GM21786 (cell line): ENCODE data around the gene FAP.
A peak's percentile ranks its signal among the peaks of the same experiment; 100 is the strongest.

Experiments
- ATAC-seq: cut with Tn5 transposase; IDR thresholded peaks from one replicate; pipeline ENCODE4 v1.9.1; 2021; ENCODE audit not compliant: unreplicated experiment

FAP gene

GRCh38 chr2:162243294-162243693 is at the start of gene FAP:
TSS of gene FAP (minus strand) at chr2:162243445. CDS start at chr2:162243327, 118 bp downstream.
- no peak for ATAC-seq

- no peak for ATAC-seq
Observed at GRCh38 chr2:162291748-162292147, 48.5 kb upstream of the FAP start.

GRCh38 chr2:162282765-162283425 is 39.6 kb upstream of the FAP start:
- ATAC-seq: no peak

- ATAC-seq: no peak
Observed at GRCh38 chr2:162280654-162281053, 37.4 kb upstream of the FAP start.

- no peak for ATAC-seq
Observed at GRCh38 chr2:162277381-162277780, 34.1 kb upstream of the FAP start.

GRCh38 chr2:162267996-162268395 is 24.8 kb upstream of the FAP start:
- ATAC-seq: no peak

- no peak for ATAC-seq
Observed at GRCh38 chr2:162267496-162267895, 24.3 kb upstream of the FAP start.

GRCh38 chr2:162266460-162266760 is 23.2 kb upstream of the FAP start:
- no peak for ATAC-seq

GRCh38 chr2:162265666-162266459 is 22.6 kb upstream of the FAP start:
- ATAC-seq: no peak

GRCh38 chr2:162261032-162261945 is 18.0 kb upstream of the FAP start:
- peak; percentile 56 for ATAC-seq

GRCh38 chr2:162258686-162259085 is 15.4 kb upstream of the FAP start:
- no peak for ATAC-seq

- no peak for ATAC-seq
Observed at GRCh38 chr2:162258169-162258568, 14.9 kb upstream of the FAP start.

- ATAC-seq: no peak
Observed at GRCh38 chr2:162257425-162257824, 14.2 kb upstream of the FAP start.

- ATAC-seq: no peak
Observed at GRCh38 chr2:162256591-162256991, 13.3 kb upstream of the FAP start.

GRCh38 chr2:162254236-162254871 is 11.1 kb upstream of the FAP start:
- ATAC-seq: no peak

GRCh38 chr2:162253435-162253834 is 10.2 kb upstream of the FAP start:
- ATAC-seq: no peak

- ATAC-seq: no peak
Observed at GRCh38 chr2:162252153-162252552, 8.9 kb upstream of the FAP start.

- ATAC-seq: no peak
Observed at GRCh38 chr2:162245781-162246180, 2.5 kb upstream of the FAP start.

- no peak for ATAC-seq
Observed at GRCh38 chr2:162245061-162245460, 1.8 kb upstream of the FAP start.

- ATAC-seq: no peak
Observed at GRCh38 chr2:162244541-162245031, 1.3 kb upstream of the FAP start.

GRCh38 chr2:162243715-162244114 is 470 bp upstream of the FAP start:
- no peak for ATAC-seq
